Measurements from ENCODE around the gene PRPSAP1.
A peak's percentile ranks its signal among the peaks of the same experiment; 100 is the strongest.

Gene PRPSAP1

GRCh38 chr17:76383546-76384221 is 30.0 kb upstream of the PRPSAP1 start:
- DNase-seq = peak; percentile 30 to 53

DNA sequence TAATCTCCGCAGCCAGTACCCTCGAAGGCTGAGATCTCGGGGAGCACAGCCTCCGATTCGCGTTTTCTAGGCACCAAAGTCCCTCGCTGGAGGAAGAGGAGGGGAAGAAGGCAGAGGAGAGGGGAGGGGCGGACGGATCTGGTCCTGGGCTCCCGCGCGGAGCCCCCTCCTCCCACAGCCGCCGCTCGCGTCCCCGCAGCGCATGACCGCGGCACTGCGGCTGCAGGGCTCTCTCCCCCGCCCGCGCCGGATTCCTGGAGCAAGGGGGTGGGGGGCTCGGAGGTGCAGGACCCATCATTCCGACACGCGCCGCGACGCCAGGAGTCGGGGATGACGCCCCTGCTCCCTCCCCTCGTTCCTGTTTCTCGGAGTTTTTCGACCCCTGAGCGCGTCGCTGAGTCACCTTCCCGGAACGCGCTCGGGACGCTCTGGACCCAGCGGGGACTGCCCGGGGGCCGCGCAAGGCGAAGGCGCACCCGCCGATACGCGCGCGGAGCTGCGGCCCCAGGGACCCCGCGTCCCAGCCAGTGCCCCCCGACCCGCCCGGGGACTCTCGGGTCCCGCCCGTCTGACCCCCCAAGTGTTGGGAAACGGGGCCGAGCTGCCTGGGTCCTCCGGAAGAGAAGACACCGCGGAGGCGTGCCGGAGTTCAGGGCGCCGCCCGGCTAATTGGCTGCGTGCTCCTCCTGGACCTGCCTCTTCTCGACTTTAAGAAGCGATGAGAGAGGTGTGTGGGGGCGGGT is 29.3 kb upstream of the PRPSAP1 start:
- DNase-seq = peak; percentile 56 to 67

- DNase-seq = peak; percentile 6 to 21
Measured at GRCh38 chr17:76382351-76382802, 28.7 kb upstream of the PRPSAP1 start.

- peak; percentile 68 to 74 for DNase-seq
Measured at GRCh38 chr17:76381633-76382350, 28.1 kb upstream of the PRPSAP1 start.

- DNase-seq = no peak
Measured at GRCh38 chr17:76379646-76380376, 26.1 kb upstream of the PRPSAP1 start.

DNA sequence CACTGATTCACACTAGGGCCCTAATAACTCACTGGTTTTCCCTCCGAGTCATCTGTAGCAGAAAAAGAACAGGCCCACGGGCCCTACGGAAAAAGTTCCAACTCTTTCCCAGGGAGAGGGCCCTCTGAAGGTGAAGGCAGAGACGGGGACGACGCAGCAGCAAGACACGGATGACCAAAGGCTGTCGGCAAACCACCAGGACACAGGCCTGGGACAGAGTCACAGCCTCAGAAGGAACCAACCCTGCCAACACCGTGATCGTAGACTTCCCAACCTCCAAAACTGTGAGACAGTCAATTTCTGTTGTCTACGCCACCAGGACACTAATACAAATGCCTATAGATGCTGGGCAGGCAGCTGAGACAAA is 25.5 kb upstream of the PRPSAP1 start:
- DNase-seq = no peak

DNA sequence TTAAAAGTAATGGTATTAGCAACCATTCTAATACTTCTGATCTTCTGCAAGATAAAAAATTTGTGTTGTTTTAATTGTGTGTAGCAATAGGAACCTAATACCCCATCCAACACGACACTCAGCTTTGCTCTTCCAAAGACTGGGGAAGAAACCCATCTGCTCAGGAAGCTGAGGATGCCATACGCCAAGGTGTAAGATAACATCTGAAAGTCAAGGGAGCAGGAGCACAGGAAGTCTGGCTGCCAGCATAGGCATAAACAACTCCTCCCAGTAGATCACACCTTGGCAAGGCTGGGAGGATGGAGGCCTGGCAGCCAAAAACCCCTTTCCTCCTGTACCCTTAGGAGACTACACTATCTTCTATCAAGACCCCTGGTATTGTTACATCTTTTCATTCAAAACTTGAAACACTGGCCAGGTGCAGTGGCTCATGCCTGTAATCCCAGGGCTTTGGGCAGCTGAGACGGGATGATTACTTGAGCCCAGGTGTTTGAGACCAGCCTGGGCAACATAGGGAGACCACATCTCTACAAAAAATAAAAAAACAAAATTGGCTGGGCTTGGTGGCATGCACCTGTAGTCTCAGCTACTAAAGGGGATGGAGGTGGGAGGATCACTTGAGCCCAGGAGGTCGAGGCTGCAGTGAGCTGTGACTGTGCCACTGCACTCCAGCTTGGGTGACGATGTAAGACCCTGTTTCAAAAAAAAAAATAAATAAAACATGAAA is 25.0 kb upstream of the PRPSAP1 start:
- DNase-seq = no peak

DNA sequence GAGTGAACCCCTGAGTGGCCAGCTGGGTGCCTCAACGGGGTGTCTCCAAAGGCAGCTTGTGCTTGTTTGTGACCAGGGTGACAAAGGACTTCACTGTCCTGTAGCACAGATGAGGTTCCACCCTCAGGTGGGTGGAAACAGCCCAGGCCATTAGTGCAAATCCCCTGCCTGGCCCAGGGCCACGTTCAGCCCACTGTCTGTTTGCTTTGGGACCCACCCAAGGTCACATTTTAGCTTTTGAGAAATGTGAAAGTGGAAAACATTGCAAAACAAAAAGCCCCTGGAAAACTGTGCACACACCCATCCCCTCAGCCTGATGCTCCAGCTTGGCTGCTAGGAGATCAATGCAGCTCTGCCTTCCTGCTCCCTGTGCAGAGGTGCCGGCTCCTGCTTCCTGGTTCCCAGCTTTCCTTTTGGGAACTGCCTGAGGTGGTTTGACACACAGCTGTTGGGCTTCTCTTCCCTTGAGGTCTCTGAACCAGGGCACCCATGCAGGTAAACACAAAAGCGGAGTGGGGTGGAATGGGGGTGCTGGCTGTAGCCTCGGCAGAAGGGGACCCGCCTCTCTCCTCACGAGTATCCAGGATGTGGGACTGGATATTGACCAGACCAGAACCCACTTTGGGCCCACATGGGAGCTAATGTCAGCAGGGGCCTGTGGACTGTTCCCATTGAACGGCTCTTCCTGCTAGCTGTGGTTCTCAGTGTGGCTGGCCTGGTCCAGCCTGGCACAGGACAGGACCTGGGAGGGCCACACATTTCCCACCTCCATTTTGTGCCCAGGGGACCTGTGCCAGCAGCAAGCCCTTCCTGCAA is 22.8 kb upstream of the PRPSAP1 start:
- DNase-seq = no peak

DNA sequence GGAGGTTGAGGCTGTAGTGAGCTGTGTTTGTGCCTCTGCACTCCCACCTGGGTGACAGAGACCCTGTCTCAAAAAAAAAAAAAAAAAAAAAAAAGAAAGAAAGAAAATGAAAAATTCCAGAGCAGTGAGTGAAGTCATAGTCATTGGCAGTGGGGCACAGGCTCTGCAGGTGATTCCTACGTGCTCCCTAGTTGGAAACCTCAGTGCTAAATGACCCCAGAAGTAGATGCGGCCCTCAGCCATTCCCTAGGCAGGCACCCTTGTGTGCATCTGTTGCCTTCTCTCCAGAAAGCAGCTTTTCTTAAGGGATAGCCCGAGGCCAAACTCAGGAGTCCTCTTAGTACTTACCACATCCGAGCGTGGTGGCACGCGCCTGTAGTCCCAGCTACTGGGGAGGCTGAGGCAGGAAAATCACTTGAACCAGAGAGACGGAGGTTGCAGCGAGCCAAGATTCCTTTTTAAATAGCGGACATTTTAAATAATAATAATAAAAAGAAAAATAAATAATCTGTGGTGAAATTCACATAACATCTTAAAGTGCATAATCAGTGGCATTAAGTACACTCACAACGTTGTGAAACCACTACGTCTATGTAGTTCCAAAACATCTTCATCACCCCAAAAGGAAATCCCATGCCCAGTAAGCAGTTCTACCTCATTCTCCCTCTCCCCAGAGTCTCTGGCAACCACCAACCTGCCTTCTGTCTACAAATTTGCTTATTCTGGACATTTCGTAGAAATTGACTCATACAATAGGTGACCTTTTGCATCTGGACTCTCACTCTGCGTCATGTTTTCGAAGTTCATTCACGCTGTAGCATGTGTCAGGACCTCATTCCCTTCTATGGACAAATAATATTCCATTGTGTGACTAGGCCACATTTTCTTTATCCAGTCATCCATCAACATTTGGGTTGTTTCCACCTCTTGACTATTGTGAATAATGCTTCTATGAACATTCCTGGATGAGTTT is 18.2 kb upstream of the PRPSAP1 start:
- no peak for DNase-seq

DNA sequence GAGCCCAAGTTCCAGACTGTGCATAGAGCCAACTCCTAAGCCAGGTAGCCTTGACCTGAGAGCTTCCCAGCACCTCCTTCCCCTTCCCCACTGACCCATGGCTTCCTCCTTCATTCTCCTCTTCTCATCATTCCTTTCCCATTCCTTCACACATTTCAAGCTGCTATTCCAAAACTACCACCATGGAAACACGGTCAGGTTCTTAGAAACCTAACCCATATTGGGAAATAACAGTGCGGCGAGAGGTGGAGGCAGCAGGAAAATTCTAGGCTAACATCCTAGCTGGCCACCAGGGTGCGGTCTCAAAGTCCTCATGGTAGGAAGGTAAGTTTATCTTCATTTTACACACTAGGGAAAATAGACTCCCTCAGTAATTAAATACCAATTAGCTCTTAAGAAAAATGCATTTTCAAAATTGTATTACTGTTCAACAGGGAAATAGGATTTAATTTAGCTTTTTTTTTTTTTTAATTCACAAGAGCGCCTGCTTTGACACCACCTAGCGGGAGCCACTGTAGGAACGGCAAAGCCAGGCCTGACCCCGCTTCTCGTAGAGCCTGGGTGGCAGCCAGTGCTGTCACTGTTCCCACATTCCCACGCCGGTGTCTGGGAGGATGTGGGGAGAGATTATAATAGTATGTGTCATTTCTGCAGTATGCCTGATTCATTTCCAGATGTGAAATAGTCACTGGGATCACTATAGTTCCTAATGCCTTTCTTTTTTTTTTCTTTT is 16.7 kb upstream of the PRPSAP1 start:
- DNase-seq = no peak

DNA sequence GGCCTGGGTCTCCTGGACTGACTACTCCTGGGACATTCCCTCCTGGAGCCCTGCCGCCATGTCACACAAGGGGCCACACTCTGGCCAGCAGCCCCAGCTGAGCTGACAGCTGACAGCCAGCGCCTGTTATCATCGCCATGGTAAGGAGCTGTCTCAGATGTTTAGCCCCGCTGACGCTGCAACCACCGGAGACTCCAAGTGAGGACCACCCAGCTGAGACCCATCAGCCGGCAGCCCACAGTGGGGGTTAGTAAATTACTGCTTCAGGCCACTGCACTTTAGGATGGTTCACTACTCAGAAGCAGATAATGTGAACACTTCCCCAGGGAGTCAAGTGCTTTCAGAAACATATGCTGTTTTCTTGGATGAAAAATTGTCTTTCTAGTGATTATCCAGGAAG is 16.1 kb upstream of the PRPSAP1 start:
- DNase-seq = no peak

DNA sequence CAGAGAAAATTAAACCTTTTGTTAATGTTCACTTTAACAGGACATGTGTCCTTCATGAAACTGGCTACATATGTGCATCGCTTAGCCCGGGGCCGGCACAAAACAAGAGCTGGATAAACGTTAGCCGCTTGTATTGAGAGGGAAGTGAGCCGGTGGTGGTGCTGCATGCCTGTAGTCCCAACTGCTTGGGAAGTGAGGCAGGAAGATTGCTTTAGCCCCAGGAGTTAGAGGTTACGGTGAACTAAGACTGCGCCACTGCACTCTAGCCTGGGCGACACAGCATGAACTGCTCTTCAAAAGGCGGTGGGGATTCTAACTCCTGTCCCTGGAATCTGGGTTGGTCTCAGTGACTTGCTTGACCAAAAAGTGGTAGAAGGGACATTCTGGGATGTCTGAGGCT is 15.7 kb upstream of the PRPSAP1 start:
- no peak for DNase-seq

GRCh38 chr17:76368545-76368944 is 14.8 kb upstream of the PRPSAP1 start:
- DNase-seq = no peak

DNA sequence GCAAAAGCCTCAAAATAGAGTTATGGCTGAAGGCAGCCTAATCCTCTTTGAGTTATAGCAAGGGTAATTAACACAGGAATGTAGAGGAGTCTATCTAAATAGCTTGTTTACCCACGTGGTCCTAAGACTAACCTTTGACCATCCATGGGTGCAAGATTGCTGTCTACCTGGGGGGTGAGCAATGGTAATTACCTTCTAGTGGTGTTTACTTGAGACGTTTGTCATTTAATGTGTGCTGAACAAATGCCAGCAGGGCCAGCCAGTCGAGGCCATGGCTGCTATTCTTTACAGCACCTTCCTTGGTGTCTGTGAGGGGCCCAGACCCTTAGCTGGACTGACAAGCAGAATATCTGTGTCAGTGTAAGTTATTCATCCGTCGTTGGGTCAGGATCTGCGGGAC is 13.9 kb upstream of the PRPSAP1 start:
- no peak for DNase-seq

- no peak for DNase-seq
Measured at GRCh38 chr17:76366247-76366646, 12.5 kb upstream of the PRPSAP1 start.

- DNase-seq = peak; percentile 13 to 22
Measured at GRCh38 chr17:76365256-76365903, 11.7 kb upstream of the PRPSAP1 start.

- no peak for DNase-seq
Measured at GRCh38 chr17:76363107-76363842, 9.6 kb upstream of the PRPSAP1 start.

GRCh38 chr17:76360461-76360860 is 6.7 kb upstream of the PRPSAP1 start:
- no peak for DNase-seq

Measured in inflammatory macrophage treated with lipopolysaccharide for 1 hour (primary cell).